ENCODE results near the gene OGDH.

DNA sequence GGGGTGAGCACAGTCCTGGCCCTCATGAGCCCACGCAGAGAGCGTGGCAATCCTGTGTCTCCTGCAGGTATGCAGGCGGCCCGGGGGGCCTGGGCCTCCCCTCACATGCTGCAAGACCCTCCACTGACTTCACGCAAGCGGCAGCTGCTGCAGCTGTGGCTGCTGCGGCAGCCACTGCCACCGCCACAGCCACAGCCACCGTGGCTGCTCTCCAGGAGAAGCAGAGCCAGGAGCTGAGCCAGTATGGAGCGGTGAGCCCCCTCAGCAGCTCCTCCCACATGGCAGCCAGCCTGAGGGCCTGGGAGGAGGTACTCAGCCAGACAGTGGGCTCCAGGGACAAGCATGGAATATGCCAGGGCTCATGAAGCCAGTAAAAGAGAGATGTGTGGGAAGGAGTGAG is 150.9 kb downstream of the OGDH start:
- TF ChIP-seq, protein P1, sequence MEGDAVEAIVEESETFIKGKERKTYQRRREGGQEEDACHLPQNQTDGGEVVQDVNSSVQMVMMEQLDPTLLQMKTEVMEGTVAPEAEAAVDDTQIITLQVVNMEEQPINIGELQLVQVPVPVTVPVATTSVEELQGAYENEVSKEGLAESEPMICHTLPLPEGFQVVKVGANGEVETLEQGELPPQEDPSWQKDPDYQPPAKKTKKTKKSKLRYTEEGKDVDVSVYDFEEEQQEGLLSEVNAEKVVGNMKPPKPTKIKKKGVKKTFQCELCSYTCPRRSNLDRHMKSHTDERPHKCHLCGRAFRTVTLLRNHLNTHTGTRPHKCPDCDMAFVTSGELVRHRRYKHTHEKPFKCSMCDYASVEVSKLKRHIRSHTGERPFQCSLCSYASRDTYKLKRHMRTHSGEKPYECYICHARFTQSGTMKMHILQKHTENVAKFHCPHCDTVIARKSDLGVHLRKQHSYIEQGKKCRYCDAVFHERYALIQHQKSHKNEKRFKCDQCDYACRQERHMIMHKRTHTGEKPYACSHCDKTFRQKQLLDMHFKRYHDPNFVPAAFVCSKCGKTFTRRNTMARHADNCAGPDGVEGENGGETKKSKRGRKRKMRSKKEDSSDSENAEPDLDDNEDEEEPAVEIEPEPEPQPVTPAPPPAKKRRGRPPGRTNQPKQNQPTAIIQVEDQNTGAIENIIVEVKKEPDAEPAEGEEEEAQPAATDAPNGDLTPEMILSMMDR (IDR thresholded peaks at IDR 0.05; ENCODE audit: insufficient read depth, low read depth, low read length), result no peak
- no peak for TF ChIP-seq EZH2 (IDR thresholded peaks at IDR 0.05; ENCODE audit: insufficient read depth, low read length)
